Mesodermal cell (in vitro differentiated cells): ENCODE measurements around the gene SEMA3E.
"Not testable (repeated sequence)": the region's sequence is repeated elsewhere in the genome, so short reads cannot be mapped to it uniquely, and the experiment has no call there.

Source experiments
- H3K27ac ChIP-seq: 2 replicates; pipeline ENCODE4 v1.7.0; 2013; ENCODE audit warnings: mild to moderate bottlenecking, low read depth, low read length, moderate library complexity; ENCODE audit not compliant: severe bottlenecking
- H3K36me3 ChIP-seq: 2 replicates; pipeline ENCODE4 v1.7.1; 2013; ENCODE audit warnings: mild to moderate bottlenecking, low read length, moderate library complexity; ENCODE audit not compliant: control insufficient read depth, insufficient read depth
- H3K4me1 ChIP-seq: one replicate; pipeline ENCODE4 v1.7.1; 2013; ENCODE audit warnings: mild to moderate bottlenecking, low read length; ENCODE audit not compliant: insufficient read depth, control insufficient read depth, poor library complexity, severe bottlenecking
- H3K4me3 ChIP-seq: 2 replicates; pipeline ENCODE4 v1.7.0; 2013; ENCODE audit warnings: low read length, control low read depth, mild to moderate bottlenecking; ENCODE audit not compliant: insufficient read depth, poor library complexity, severe bottlenecking; ENCODE audit errors: extremely low read depth
- H3K9me3 ChIP-seq: 2 replicates; pipeline ENCODE4 v1.7.1; 2013; ENCODE audit warnings: mild to moderate bottlenecking, low read length, moderate library complexity; ENCODE audit not compliant: control insufficient read depth
- WGBS, 2 experiments: methylation state at CpG; one replicate each; pipeline ENCODE4 v1.1.5; 2013; ENCODE audit warnings: missing lambda C conversion rate in 2 of 2; ENCODE audit not compliant: insufficient coverage in 2 of 2; 5-methylcytosine and 5-hydroxymethylcytosine counted together

The SEMA3E gene

GRCh38 chr7:83466956-83467355 lies 182.0 kb downstream of the SEMA3E start:
- no peak overlapping the region for H3K4me3 ChIP-seq
- H3K4me1 ChIP-seq, result peaks cover 7% of the 10 kb centered on the region
- WGBS, 2 experiments, result 83 to 93% methylated on average over 1 of the region's 2 CpGs
- H3K9me3 ChIP-seq, result no peaks in the 10 kb centered on the region
- no peaks in the 10 kb centered on the region for H3K36me3 ChIP-seq
- H3K27ac ChIP-seq, result no peak overlapping the region

DNA sequence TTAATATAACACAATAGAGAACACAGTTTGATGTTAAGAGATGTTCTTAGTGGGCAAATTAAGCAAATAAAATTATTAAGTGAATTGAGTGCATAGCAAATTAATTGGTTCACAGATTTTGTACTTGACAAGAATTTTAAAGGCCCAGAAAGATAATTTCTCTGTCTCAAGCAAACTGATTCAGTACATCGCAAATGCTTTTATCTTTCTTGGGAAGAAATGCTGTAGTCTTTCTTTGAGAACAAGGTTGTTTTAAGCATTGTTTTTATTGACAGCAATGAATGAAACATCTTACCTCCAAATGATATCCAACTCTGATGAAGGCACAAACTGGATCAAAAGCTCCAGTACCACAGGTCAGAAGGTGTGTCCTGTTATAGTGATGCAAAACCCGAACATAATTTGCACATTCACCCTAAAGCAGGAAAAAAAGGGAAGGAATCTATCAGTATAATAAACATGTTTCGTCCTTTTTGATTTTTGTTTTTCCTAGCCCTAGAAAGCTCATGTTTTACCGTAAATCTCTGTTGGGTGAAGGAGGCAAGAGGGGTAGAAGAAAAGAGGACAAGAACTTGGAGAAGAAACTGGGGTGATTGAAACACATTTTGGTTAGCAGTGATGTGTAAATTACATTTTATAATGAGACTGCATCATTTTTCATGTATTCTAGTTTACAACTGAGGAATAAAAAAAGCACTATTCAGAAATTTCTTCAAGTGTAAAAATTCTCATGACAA lies 182.6 kb downstream of the SEMA3E start:
- no peak overlapping the region for H3K4me3 ChIP-seq
- H3K36me3 ChIP-seq, result no peaks in the 10 kb centered on the region
- H3K9me3 ChIP-seq, result no peaks in the 10 kb centered on the region
- peaks cover 7% of the 10 kb centered on the region for H3K4me1 ChIP-seq
- 93% methylated on average over 2 of the region's 4 CpGs; no CpG with 5 or more reads in 1 of the 2 experiments for WGBS, 2 experiments
- H3K27ac ChIP-seq, result no peak overlapping the region

- Histone ChIP-seq H3K4me3 (no peak overlapping the region), H3K36me3 (no peaks in the 10 kb centered on the region), H3K4me1 (peaks cover 7% of the 10 kb centered on the region), H3K27ac (no peak overlapping the region), H3K9me3 (no peaks in the 10 kb centered on the region)
- 100% methylated on average over 2 of the region's 4 CpGs; no CpG with 5 or more reads in 1 of the 2 experiments for WGBS, 2 experiments
Observed at GRCh38 chr7:83465643-83466042, 183.3 kb downstream of the SEMA3E start.

- not testable (repeated sequence) for H3K27ac ChIP-seq, H3K36me3 ChIP-seq, H3K4me3 ChIP-seq, H3K9me3 ChIP-seq, H3K4me1 ChIP-seq
- WGBS, 2 experiments, result 25% methylated on average over 8 to 10 of the region's 15 CpGs
Observed at GRCh38 chr7:83461820-83462219, 187.1 kb downstream of the SEMA3E start.

DNA sequence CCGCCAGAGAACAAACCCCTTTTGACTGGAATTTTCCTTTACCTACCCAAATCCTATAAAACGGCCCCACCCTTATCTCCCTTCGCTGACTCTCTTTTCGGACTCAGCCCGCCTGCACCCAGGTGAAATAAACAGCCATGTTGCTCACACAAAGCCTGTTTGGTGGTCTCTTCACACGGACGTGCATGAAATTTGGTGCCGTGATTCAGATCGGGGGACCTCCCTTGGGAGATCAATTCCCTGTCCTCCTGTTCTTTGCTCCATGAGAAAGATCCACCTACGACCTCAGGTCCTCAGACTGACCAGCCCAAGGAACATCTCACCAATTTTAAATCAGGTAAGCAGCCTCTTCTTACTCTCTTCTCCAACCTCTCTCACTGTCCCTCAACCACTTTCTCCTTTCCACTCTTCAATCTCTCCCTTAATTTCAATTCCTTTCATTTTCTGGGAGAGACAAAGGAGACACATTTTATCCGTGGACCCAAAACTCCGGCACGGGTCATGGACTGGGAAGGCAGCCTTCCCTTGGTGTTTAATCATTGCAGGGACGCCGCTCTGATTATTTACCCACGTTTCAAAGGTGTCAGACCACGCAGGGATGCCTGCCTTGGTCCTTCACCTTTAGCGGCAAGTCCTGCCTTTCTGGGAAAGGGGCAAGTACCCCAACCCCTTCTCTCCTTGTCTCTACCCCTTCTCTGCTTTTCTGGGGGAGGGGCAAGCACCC lies 188.8 kb downstream of the SEMA3E start:
- not testable (repeated sequence) for H3K4me3 ChIP-seq, H3K36me3 ChIP-seq, H3K9me3 ChIP-seq, H3K27ac ChIP-seq, H3K4me1 ChIP-seq
- 14 to 20% methylated on average over 6 to 8 of the region's 18 CpGs for WGBS, 2 experiments

GRCh38 chr7:83459101-83459929 lies 189.6 kb downstream of the SEMA3E start:
- not testable (repeated sequence) for H3K27ac ChIP-seq, H3K4me3 ChIP-seq, H3K4me1 ChIP-seq, H3K9me3 ChIP-seq, H3K36me3 ChIP-seq
- WGBS, 2 experiments, result 11% methylated on average over 1 of the region's 6 CpGs

GRCh38 chr7:83457022-83457892 lies 191.7 kb downstream of the SEMA3E start:
- no peak overlapping the region for H3K27ac ChIP-seq
- 5 to 6% methylated on average over 3 to 4 of the region's 5 CpGs for WGBS, 2 experiments
- no peaks in the 10 kb centered on the region for H3K9me3 ChIP-seq
- H3K4me1 ChIP-seq, result peaks cover 8% of the 10 kb centered on the region
- H3K36me3 ChIP-seq, result no peaks in the 10 kb centered on the region
- no peak overlapping the region for H3K4me3 ChIP-seq

DNA sequence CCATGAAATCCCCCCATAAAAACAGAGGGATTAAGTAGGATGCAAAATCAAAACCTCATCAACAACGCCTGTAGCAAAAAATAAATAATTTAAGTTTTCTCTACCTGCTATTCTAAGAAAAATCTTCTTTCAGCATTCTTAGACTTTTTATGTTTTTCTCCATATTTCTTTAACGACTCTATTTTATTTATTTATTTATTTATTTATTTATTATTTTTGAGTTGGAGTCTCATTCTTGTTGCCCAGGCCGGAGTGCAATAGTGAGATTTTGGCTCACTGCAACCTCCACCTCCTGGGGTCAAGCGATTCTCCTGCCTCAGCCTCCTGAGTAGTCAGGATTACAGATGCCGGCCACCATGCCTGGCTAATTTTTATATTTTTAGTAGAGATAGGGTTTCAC lies 192.5 kb downstream of the SEMA3E start:
- no peak overlapping the region for H3K27ac ChIP-seq
- WGBS, 2 experiments, result 88% methylated on average over 2 of the region's 5 CpGs; no CpG with 5 or more reads in 1 of the 2 experiments
- H3K4me1 ChIP-seq, result peaks cover 8% of the 10 kb centered on the region
- no peaks in the 10 kb centered on the region for H3K9me3 ChIP-seq
- H3K36me3 ChIP-seq, result no peaks in the 10 kb centered on the region
- no peak overlapping the region for H3K4me3 ChIP-seq

- no peaks in the 10 kb centered on the region for H3K36me3 ChIP-seq
- no peaks in the 10 kb centered on the region for H3K9me3 ChIP-seq
- H3K4me1 ChIP-seq, result peaks cover 8% of the 10 kb centered on the region
- 86 to 91% methylated on average over 3 of the region's 5 CpGs for WGBS, 2 experiments
- no peak overlapping the region for H3K27ac ChIP-seq
- H3K4me3 ChIP-seq, result no peak overlapping the region
Observed at GRCh38 chr7:83455612-83456011, 193.3 kb downstream of the SEMA3E start.

DNA sequence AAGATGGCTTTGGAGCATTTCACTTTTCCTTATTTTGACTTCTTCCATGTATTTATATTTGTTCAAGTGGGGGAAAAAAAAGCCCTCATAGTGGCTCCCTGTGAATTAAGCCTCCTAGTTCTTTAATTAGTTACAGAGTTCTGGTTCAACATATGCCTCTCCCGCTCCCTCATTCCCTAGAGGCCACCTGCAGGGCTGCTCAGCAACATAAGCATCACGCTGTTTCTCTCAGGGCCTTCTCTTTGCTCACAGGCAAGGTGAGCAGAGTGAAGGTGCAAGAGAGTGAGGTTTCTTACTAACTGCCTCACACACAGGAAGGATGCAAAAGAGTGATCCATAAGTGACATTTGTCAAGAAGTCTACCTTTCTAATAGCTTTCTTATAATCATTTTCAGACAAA lies 196.7 kb downstream of the SEMA3E start:
- peaks cover 3% of the 10 kb centered on the region for H3K4me1 ChIP-seq
- WGBS, 2 experiments, result no CpG with 5 or more reads among the region's 2 CpGs
- H3K36me3 ChIP-seq, result no peaks in the 10 kb centered on the region
- H3K4me3 ChIP-seq, result no peak overlapping the region
- H3K27ac ChIP-seq, result no peak overlapping the region
- H3K9me3 ChIP-seq, result no peaks in the 10 kb centered on the region
